ENCODE data around the gene PNP. TPM values are rescaled to one million over a fixed set of nuclear protein-coding genes. Genes with fewer than 3 reads are reported as not detected.
A peak's percentile ranks its signal among the peaks of the same experiment; 100 is the strongest.

Gene PNP
- total and polyA plus RNA-seq, 4 donors: 22.9 to 156 (median 35.8) TPM

DNA sequence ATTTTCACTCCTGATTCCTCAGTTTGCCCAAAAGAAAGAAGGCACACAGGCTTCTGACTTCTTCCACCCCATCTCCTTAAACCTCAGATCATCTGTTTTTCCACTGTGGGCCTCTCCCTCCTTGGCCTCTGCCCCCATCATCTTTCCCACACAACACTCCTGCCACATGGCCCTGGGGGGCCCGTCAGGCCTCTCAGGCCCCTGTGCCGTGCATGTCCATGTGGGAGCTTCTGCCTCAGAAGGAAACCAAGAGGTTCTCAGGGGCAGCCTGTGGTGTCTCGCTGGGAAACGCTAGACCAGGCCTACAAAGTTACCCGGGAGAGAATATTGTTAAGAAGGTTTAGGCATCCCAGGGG lies 41.2 kb upstream of the PNP start:
- WGBS: 83% methylated on average over 5 of the region's 5 CpGs
- TF ChIP-seq GABPA (IDR thresholded peaks at IDR 0.05 in 1 of 2, conservative IDR thresholded peaks at IDR 0.05 in 1 of 2) (no peak), MAX (IDR thresholded peaks at IDR 0.05) (no peak), NR2F2 (IDR thresholded peaks at IDR 0.05) (no peak), EGR1 (IDR thresholded peaks at IDR 0.05; ENCODE audit: low read depth in 2 of 2) (no peak), SP1 (IDR thresholded peaks at IDR 0.05) (no peak), CTCF (IDR thresholded peaks at IDR 0.05; ENCODE audit: low read depth, low read length, missing input control) (no peak)
- TF ChIP-seq, protein P1, sequence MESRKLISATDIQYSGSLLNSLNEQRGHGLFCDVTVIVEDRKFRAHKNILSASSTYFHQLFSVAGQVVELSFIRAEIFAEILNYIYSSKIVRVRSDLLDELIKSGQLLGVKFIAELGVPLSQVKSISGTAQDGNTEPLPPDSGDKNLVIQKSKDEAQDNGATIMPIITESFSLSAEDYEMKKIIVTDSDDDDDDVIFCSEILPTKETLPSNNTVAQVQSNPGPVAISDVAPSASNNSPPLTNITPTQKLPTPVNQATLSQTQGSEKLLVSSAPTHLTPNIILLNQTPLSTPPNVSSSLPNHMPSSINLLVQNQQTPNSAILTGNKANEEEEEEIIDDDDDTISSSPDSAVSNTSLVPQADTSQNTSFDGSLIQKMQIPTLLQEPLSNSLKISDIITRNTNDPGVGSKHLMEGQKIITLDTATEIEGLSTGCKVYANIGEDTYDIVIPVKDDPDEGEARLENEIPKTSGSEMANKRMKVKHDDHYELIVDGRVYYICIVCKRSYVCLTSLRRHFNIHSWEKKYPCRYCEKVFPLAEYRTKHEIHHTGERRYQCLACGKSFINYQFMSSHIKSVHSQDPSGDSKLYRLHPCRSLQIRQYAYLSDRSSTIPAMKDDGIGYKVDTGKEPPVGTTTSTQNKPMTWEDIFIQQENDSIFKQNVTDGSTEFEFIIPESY (IDR thresholded peaks at IDR 0.05): no peak
- no peak overlapping the region for H3K9ac ChIP-seq (ENCODE audit: low read depth in 1 of 2, low read length in 2 of 2)
- peak overlapping the region in 1 of 2 donors; percentile 31 for H3K27ac ChIP-seq (ENCODE audit: low read depth in 1 of 2, low read length in 2 of 2)
- no peaks in the 10 kb centered on the region for H3K36me3 ChIP-seq (ENCODE audit: control insufficient read depth in 4 of 4, insufficient read depth in 3 of 4, low read depth in 1 of 4, low read length in 3 of 4)
- H3K4me1 ChIP-seq (ENCODE audit: control insufficient read depth in 4 of 4, insufficient read depth in 4 of 4, low read length in 3 of 4): peaks cover 0 to 7% (median 0%) of the 10 kb centered on the region in 4 donors
- H3K9me3 ChIP-seq (ENCODE audit: control insufficient read depth in 4 of 4, low read length in 3 of 4): no peaks in the 10 kb centered on the region
- no peak for DNase-seq (ENCODE audit: low spot score)
- H3K4me3 ChIP-seq (ENCODE audit: low read depth in 1 of 3, low read length in 3 of 3): no peak overlapping the region
- H3K27me3 ChIP-seq (ENCODE audit: control insufficient read depth in 4 of 4, insufficient read depth in 4 of 4, low read length in 3 of 4): no peaks in the 10 kb centered on the region

- no peak for TF ChIP-seq MAX (IDR thresholded peaks at IDR 0.05)
- TF ChIP-seq, protein P1 (IDR thresholded peaks at IDR 0.05): no peak
- TF ChIP-seq EGR1 (IDR thresholded peaks at IDR 0.05; ENCODE audit: low read depth in 2 of 2): no peak
- no peak for TF ChIP-seq HNF4G (IDR thresholded peaks at IDR 0.05)
- no peak for TF ChIP-seq REST (IDR thresholded peaks at IDR 0.05)
- no peak for TF ChIP-seq RAD21 (IDR thresholded peaks at IDR 0.05)
- TF ChIP-seq RXRA (IDR thresholded peaks at IDR 0.05): no peak
- no peak for TF ChIP-seq NR2F2 (IDR thresholded peaks at IDR 0.05)
- TF ChIP-seq HNF4A (conservative IDR thresholded peaks at IDR 0.05): no peak
- no peak for TF ChIP-seq GABPA (IDR thresholded peaks at IDR 0.05 in 1 of 2, conservative IDR thresholded peaks at IDR 0.05 in 1 of 2)
- no peak for TF ChIP-seq CTCF (IDR thresholded peaks at IDR 0.05; ENCODE audit: low read depth, low read length, missing input control)
- no peak for TF ChIP-seq JUND (IDR thresholded peaks at IDR 0.05)
- H3K27me3 ChIP-seq (ENCODE audit: control insufficient read depth in 4 of 4, insufficient read depth in 4 of 4, low read length in 3 of 4): no peaks in the 10 kb centered on the region
- H3K27ac ChIP-seq (ENCODE audit: low read depth in 1 of 2, low read length in 2 of 2): no peak overlapping the region
- H3K36me3 ChIP-seq (ENCODE audit: control insufficient read depth in 4 of 4, insufficient read depth in 3 of 4, low read depth in 1 of 4, low read length in 3 of 4): no peaks in the 10 kb centered on the region
- H3K4me1 ChIP-seq (ENCODE audit: control insufficient read depth in 4 of 4, insufficient read depth in 4 of 4, low read length in 3 of 4): peaks cover 0 to 7% (median 0%) of the 10 kb centered on the region in 4 donors
- 62% methylated on average over 5 of the region's 5 CpGs for WGBS
- no peak for DNase-seq (ENCODE audit: low spot score)
- H3K4me3 ChIP-seq (ENCODE audit: low read depth in 1 of 3, low read length in 3 of 3): no peak overlapping the region
- H3K9me3 ChIP-seq (ENCODE audit: control insufficient read depth in 4 of 4, low read length in 3 of 4): no peaks in the 10 kb centered on the region
- no peak overlapping the region for H3K9ac ChIP-seq (ENCODE audit: low read depth in 1 of 2, low read length in 2 of 2)
Observed at GRCh38 chr14:20428802-20429201, 40.4 kb upstream of the PNP start.

Data from liver (tissue), 9 donors.